Ascending aorta (tissue), 2 donors: ENCODE results near the gene PTCHD1. TPM values are rescaled to one million over a fixed set of nuclear protein-coding genes. Genes with fewer than 3 reads are reported as not detected.

ENCODE experiments used
- DNase-seq, 2 donors: peaks; one replicate each; pipeline ENCODE4 v3.0.0-alpha.2; 2019; ENCODE audit warnings: low spot score in 2 of 2
- H3K27ac ChIP-seq, 2 donors: fragments of 200-600 bp; sonication (generic); one replicate each; pipeline ENCODE4 v1.5.1; 2016 to 2017; ENCODE audit warnings: mild to moderate bottlenecking in 1 of 2
- H3K27me3 ChIP-seq: fragments of 200-600 bp; sonication (generic); one replicate; pipeline ENCODE4 v1.5.1; 2017
- H3K36me3 ChIP-seq, 2 donors: fragments of 200-600 bp; sonication (generic); one replicate each; pipeline ENCODE4 v1.5.1; 2016
- H3K4me1 ChIP-seq, 2 donors: fragments of 200-600 bp; sonication (generic); one replicate each; pipeline ENCODE4 v1.5.1; 2016 to 2017; ENCODE audit warnings: mild to moderate bottlenecking in 1 of 2
- H3K4me3 ChIP-seq, 2 donors: fragments of 200-600 bp; sonication (generic); one replicate each; pipeline ENCODE4 v1.5.1; 2016 to 2017; ENCODE audit warnings: mild to moderate bottlenecking in 1 of 2
- H3K9me3 ChIP-seq, 2 donors: fragments of 200-600 bp; sonication (generic); one replicate each; pipeline ENCODE4 v1.5.1; 2016
- CTCF ChIP-seq, 3 experiments: fragments of 200-600 bp in 2 of 3; fragments of 450-650 bp in 1 of 3; sonication (generic) in 2 of 3; IDR thresholded peaks; one replicate each; pipeline ENCODE4 v1.5.1; 2016 to 2019; ENCODE audit warnings: antibody characterized with exemption in 3 of 3, mild to moderate bottlenecking in 1 of 3, moderate library complexity in 1 of 3
- intact Hi-C: fragments of 100-400 bp; cut with DNase I; formaldehyde crosslinking; loops from one replicate; pipeline ENCODE4 v1.15.1; 2023
- total RNA-seq: library from RNA; depleted of rRNA; stranded (reverse); fragments of >200 nt; gene quantifications from one replicate; pipeline ENCODE4 v1.1.0, GENCODE V29; 2016

PTCHD1 gene
- total RNA-seq, 1 donor from 2014 or later: 2.8 TPM

GRCh38 chrX:23389196-23389792 is 54.6 kb downstream of the PTCHD1 start:
- no peak for DNase-seq
- no peak for TF ChIP-seq CTCF (IDR thresholded peaks at IDR 0.05)
- Histone ChIP-seq H3K36me3 (no peaks in the 10 kb centered on the region), H3K9me3 (no peaks in the 10 kb centered on the region), H3K4me3 (no peak overlapping the region), H3K27me3 (no peaks in the 10 kb centered on the region), H3K4me1 (no peaks in the 10 kb centered on the region), H3K27ac (no peak overlapping the region)
- intact Hi-C loops: no loop called here

- intact Hi-C loops: no loop called here
- Histone ChIP-seq H3K27ac (no peak overlapping the region), H3K4me3 (no peak overlapping the region), H3K4me1 (no peaks in the 10 kb centered on the region), H3K27me3 (no peaks in the 10 kb centered on the region), H3K9me3 (no peaks in the 10 kb centered on the region), H3K36me3 (no peaks in the 10 kb centered on the region)
- no peak for DNase-seq
- no peak for TF ChIP-seq CTCF (IDR thresholded peaks at IDR 0.05)
Observed at GRCh38 chrX:23390979-23391378, 56.3 kb downstream of the PTCHD1 start.

- Histone ChIP-seq H3K27ac (no peak overlapping the region), H3K4me1 (no peaks in the 10 kb centered on the region), H3K36me3 (no peaks in the 10 kb centered on the region), H3K27me3 (no peaks in the 10 kb centered on the region), H3K9me3 (no peaks in the 10 kb centered on the region), H3K4me3 (no peak overlapping the region)
- no peak for DNase-seq
- TF ChIP-seq CTCF (IDR thresholded peaks at IDR 0.05): no peak
- intact Hi-C loops: no loop called here
Observed at GRCh38 chrX:23392195-23392594, 57.5 kb downstream of the PTCHD1 start.

GRCh38 chrX:23394421-23394820 is 59.8 kb downstream of the PTCHD1 start:
- H3K27ac ChIP-seq: no peak overlapping the region

GRCh38 chrX:23396263-23396662 is 61.6 kb downstream of the PTCHD1 start:
- intact Hi-C loops: no loop called here
- DNase-seq: no peak
- no peaks in the 10 kb centered on the region for H3K36me3 ChIP-seq
- H3K27ac ChIP-seq: no peak overlapping the region
- no peaks in the 10 kb centered on the region for H3K4me1 ChIP-seq
- no peak overlapping the region for H3K4me3 ChIP-seq
- TF ChIP-seq CTCF (IDR thresholded peaks at IDR 0.05): no peak
- H3K27me3 ChIP-seq: no peaks in the 10 kb centered on the region
- H3K9me3 ChIP-seq: no peaks in the 10 kb centered on the region

More at GRCh38 chrX:23394421-23394820, 59.8 kb downstream of the PTCHD1 start:
- no peaks in the 10 kb centered on the region for H3K36me3 ChIP-seq
- no peaks in the 10 kb centered on the region for H3K4me1 ChIP-seq
- no peaks in the 10 kb centered on the region for H3K9me3 ChIP-seq
- no peaks in the 10 kb centered on the region for H3K27me3 ChIP-seq
- no peak for TF ChIP-seq CTCF (IDR thresholded peaks at IDR 0.05)
- no peak for DNase-seq
- intact Hi-C loops: no loop called here
- no peak overlapping the region for H3K4me3 ChIP-seq

GRCh38 chrX:23398570-23398969 is 63.9 kb downstream of the PTCHD1 start:
- no peaks in the 10 kb centered on the region for H3K27me3 ChIP-seq
- no peak overlapping the region for H3K4me3 ChIP-seq
- no peak for DNase-seq
- H3K4me1 ChIP-seq: no peaks in the 10 kb centered on the region
- no peaks in the 10 kb centered on the region for H3K36me3 ChIP-seq
- no peak for TF ChIP-seq CTCF (IDR thresholded peaks at IDR 0.05)
- intact Hi-C loops: no loop called here
- H3K9me3 ChIP-seq: no peaks in the 10 kb centered on the region
- H3K27ac ChIP-seq: no peak overlapping the region
